Activated CD4-positive, alpha-beta T cell treated with anti-CD3 and anti-CD28 coated beads for 48 hours (primary cell): ENCODE results near the gene DNER.
A peak's percentile ranks its signal among the peaks of the same experiment; 100 is the strongest.
"Not testable (repeated sequence)": the region's sequence is repeated elsewhere in the genome, so short reads cannot be mapped to it uniquely, and the experiment has no call there.

ENCODE experiments used
- DNase-seq: peaks from one replicate; pipeline ENCODE4 v3.0.0-alpha.2; 2020

DNER gene

DNA sequence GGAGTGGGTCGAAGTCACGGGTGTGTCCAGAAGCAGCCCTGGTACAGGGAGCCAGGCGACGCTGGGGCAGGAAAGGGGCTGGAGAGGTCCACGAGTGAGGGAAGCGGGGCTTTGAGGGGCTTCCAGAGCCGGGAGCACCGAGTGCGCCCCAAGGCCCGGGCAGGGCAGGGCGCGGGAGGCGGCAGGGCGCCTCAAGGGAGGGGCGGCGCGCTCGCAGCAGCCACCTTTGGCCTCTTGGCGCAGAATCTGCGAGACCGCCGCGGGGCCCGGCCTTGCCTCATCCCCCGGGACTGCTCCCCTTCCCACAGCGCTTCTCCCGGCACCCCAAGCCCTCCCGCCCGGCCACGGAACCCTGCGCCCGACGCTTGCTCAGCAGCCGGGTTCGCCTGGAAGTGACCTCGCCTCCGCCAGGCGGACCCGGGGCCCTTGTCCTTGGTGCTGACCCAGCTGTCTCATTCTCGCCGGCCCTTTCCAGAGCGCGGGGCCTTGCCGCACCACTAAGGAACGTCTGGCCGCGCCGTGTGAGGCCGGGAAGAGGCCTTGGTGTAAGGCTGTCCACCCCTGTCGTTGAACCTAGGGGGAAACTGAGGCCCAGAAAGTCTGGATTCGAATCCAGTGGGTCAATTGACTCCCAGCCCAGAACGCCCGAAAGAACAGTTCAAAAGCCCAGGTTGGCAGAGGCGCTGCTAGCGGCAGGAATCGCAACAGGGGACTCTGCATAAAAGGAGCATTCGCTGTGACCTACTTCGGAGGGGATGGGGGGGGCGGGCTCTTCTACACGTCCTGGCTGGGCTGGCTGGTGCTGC is 584 bp upstream of the DNER start:
- DNase-seq = peak; percentile 52

DNA sequence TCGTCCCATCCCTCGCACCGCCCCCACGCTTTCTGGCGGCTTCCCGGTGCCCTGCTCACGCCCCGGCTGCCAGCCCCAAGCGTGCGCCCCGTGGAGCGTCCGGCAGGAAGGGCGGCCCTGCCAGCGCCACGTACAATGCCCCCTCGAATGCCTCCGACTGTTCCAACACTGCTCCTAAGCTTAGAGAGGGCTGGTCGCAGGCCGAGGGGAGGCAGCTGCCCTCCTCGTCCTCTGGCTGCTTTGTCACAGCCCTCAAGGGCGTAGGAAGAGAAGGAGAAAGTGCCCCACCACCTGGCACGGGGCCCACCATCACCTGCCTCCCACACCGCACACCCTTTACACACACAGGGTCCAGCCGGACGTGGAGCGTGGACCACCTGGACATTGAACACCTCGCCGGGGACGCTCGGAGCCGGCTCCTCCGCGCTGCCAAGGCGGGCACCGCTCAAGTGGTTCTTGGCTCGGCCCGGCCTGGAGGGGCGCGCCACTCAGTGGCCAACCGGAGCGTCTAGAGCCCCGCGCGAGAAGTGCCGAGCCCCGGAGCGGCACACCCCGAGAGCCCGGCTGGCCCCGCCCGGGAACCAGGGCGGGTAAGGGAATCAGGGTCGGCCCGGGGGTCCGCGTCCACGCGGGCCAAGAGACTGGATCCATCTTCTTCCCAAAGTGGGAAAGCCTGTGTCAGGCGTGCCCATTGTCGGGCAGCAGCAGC is 830 bp downstream of the DNER start:
- DNase-seq = peak; percentile 24

DNA sequence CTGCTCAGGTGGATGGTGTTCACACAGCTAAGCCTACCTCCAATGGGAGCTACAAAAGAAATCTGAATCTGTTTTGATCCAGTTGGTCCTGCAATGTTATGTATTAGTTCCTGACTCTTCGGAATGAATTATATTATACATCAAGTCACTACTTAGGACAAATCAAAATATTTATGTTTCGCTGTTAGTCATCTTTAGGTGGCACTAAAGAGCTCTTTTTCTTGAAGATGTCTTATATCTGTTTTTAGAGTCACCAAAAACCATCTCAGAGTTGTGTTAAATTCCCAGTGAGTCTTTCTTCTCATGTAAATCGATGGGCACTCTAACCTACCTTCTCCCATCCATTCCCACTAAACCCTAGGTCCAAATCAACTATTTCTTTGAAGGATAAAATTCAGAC is 2.2 kb downstream of the DNER start:
- no peak for DNase-seq

- no peak for DNase-seq
These were observed 6.0 kb downstream of the DNER start for GRCh38 chr2:229708335-229708734.

- DNase-seq = no peak
These were observed 10.3 kb downstream of the DNER start for GRCh38 chr2:229703909-229704630.

GRCh38 chr2:229701716-229702115 is 12.6 kb downstream of the DNER start:
- no peak for DNase-seq

DNA sequence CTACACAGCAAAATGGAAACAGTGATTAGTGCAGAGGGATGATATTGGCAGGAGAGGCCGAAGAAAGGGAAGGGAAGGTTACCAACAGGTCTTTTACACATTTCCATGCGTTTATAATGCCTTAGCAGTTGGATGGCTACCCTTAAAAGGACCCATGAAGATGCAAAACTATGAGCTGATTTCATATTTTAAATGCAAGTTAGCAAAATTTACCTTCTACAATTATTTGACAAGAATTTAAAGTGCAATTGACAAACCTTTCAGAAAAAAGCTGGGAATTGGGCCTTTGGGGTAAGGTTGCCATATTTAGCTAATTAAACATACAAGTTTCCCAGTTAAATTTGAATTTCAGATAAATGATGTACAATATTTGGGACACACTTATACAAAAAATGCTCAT is 13.3 kb downstream of the DNER start:
- no peak for DNase-seq

GRCh38 chr2:229695961-229696360 is 18.4 kb downstream of the DNER start:
- no peak for DNase-seq

DNA sequence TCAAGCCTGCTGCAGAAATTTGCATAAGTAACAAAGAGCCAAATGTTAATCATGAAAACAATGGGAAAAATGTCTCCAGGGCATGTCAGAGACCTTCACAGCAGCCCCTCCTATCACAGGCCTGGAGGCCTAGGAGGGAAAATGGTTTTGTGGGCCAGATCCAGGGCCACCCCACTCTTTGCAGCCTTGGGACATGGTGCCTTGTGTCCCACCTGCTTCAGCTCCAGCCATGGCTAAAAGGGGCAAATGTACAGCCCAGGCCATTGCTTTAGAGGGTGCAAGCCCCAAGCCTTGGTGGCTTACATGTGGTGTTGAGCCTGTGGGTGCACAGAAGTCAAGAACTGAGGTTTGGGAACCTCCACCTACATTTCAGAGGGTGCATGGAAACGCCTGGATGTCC is 20.5 kb downstream of the DNER start:
- not testable (repeated sequence) for DNase-seq

- DNase-seq = no peak
These were observed 22.7 kb downstream of the DNER start for GRCh38 chr2:229691631-229692030.

DNA sequence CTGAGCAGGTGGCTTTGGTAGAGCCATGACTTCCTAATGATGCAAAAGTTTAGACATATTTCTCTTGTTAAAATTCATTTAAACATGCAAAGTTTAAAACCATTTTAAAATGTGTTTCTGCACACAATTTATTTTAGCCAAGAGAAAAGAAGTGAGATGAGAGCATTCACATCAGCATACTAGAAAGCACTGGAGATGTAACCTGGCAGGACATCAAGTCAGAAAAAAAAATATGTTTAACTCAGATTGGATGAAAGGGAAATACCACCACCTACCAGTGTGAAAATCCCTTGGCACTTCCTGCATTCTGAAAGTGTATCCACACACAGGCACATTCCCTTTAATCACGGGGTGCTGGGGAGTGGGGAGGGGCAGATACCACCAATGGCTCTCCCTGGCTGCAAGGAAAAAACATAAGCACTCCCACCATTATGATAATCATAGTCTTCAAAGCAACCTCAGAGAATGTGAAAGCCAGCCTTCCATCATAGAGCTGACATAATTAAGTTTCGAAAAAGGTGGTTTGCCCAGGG is 25.0 kb downstream of the DNER start:
- DNase-seq = no peak

DNA sequence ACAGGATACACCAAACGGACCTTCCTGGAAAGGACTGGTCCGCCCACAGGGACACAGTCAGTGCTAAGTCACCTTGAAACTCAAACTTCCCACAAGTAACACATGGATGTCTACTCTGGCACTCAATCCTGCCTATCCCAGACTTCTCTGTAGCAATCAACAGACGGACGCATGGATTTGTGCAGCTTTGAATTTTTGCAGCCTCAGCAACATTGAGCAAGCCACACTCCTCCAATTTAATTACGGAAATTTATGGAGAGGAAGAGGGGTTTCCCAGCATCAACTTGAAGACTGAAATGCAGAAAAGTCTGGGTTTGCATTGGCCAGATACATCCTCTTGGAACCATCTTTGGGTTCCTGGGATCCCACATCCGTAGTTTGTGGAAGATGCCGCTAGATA is 26.2 kb downstream of the DNER start:
- DNase-seq = no peak

DNA sequence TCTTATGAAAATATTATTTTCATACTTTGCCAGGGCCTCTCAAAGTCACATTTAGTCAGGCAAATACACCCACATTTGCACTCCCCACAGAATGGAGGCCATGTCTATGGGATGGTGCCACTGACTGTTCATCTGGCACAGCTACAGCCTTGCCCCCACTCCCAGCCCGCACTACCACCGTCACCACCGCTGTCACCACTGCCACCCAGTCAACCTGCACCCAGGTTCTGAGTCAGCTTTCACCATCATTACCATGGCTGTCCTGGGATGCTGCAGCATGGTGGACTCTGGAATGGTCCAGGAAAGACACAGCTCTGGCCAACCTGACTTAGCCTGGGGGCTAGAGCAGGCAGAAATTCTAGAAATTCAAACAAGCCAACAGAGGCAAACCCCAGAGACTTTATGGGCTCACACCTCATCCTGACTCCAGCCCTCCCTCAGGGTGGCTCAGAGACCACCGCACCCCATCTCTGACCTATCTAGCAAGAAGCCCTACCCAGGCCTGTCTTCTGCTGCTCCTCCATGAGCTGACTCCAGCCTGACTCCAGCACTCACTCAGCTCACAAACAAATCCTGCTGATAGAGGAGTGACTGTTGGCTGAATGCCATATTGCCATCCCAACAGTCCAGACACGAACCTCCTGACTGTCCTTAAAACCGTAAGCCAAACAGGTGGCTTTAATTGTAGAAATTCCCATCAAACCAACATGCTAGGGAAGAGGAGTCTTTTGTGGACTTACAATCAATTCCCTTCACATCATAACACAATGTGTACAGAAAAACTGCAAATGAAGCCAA is 28.0 kb downstream of the DNER start:
- no peak for DNase-seq

DNA sequence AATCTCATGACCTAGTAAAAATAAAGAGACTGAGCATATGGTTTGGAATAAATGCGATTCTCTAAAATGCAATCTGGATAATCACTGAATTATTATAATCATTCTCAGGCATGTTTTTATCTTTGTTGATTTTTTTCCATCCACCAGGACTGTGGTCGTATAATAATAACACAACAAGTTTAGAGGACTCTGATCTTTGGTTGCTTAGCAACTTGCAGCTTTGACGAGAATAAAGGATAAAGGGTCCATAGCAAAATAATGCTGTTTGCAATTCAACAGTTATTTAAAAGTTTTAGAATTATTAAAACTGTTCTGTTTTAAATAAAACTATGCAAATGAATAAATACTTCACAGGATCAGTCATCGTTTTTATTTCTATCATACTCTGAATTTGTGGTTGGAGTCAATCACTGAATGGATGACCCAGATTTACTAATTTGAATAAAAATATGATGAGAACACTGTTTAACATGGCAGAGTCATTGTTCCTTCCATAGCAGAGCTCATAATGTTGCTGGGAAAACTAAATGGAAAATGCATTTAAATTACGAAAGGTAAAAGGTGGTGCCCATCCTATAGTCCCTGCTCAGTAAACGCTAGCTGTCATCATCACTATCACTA is 29.3 kb downstream of the DNER start:
- DNase-seq = no peak

DNA sequence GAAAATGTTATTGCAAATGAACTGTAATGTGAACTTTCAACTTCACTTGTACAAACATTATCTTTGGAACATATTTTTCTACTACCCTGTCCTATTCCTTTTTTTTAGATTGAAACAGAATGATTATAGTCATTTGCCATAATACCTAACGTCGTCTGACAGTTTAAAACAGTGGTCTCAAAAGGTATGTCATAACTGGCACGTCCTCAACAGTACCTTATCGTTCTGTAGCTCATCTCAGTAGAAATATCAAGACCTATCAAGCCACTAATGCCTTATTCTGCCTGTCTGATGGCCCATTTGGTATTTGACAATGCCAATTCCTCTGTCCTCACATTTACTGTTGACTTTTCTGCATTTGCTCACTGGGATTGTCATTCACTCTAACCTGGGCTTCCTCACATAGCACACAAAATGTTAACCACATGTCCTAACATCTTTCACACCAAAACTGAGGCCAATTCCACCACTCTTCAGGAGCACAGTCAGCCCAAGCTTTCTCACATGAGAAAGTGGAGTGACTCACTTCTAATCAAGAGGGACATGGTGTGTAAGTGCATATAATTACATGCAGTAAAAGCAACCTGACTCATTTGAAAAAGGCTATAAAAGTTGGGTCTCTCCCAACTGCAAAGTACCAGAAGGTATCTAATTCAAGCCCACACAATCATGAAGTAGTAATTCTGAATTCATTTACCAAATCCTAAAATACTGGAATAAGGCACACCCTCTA is 34.8 kb downstream of the DNER start:
- no peak for DNase-seq

- DNase-seq = no peak
These were observed 38.8 kb downstream of the DNER start for GRCh38 chr2:229675569-229675968.

DNA sequence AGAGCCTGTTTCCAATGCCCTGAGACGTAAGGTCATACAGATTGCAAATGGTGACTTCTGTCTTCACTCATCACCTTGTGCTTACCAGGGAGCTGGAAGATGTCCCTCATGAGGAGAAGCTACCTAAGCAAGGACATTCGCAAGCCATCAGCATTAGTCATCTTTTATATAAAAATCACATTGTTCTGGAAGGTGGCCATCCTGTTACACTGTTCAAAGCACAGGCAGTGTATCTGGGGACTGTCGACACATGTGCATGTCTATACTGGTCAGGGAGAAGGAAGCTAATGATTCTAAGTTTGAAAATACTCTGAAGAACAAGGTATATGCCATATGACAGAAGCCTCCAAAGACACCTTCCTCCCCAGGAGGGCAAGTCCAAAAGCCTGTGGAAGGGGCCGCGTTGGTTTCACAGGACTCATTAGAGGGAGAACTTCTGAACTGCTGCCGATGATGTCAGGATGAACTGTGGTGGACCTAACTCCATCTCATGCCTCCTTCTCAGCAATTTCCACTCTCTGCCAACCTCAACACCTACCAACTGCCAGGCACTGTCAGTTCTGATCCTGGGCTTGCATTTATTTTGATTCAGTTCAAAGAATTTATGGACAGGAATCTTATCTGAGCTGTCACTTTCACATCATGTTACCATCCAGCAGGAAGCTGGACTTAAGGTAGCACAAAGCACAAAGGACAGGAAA is 39.4 kb downstream of the DNER start:
- DNase-seq = no peak

- no peak for DNase-seq
These were observed 40.7 kb downstream of the DNER start for GRCh38 chr2:229673676-229674075.

- DNase-seq = no peak
These were observed 42.3 kb downstream of the DNER start for GRCh38 chr2:229672021-229672420.

DNA sequence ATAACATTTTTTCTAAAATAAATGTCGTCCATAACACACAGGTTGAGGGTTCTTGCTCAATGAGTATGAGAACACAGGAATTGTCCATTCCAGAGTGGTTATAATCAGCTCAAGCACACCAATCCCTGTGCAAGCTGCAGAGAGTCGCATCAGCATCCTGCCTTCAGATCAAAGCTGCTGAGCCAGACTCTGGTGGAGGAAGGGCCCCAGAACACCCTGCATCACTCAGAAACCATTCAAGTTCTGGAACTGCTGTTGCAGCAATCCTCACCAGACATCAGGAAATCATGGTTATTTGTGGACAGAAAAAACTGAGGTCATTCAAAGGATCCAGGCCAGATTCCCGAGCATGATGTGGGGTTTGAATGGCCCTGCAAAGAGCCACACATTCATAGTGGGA is 44.5 kb downstream of the DNER start:
- no peak for DNase-seq

DNA sequence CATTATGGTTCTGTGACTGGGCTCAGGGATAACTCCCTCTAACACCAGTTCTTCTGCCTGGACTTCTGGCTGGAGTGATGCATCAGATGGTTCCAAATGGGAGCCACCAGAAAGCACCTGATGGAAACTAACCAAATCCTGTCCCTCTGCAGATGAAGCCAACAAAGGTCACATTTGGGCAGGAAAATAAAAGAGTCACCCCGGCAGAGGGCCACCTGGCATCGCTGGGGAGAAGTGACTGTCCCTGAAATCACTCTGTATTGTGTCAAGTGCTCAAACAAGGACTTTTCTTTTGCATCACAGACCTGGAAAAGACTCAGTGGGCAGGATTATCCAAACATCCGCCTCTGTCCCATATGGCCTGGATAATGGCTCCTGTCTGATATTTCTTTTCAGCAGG is 47.5 kb downstream of the DNER start:
- no peak for DNase-seq
